Hematopoietic multipotent progenitor cell treated with erythropoietin and hydrocortisone succinate and interleukin-3 and kit ligand, for 17 days (in vitro differentiated cells): ENCODE data around the gene ANKRD62.

Experiments
- DNase-seq: peaks from one replicate; pipeline ENCODE4 v3.0.0-alpha.2; 2015; ENCODE audit warnings: low spot score

ANKRD62 gene

GRCh38 chr18:12093520-12094257 is at the start of gene ANKRD62:
ANKRD62 (plus strand) TSS chr18:12093843; CDS start chr18:12094018, 175 bp downstream.
- no peak for DNase-seq

- no peak for DNase-seq
Observed at GRCh38 chr18:12044591-12044990, 49.1 kb upstream of the ANKRD62 start.

GRCh38 chr18:12046046-12046750 is 47.4 kb upstream of the ANKRD62 start:
- no peak for DNase-seq

GRCh38 chr18:12046751-12047335 is 46.8 kb upstream of the ANKRD62 start:
- no peak for DNase-seq

GRCh38 chr18:12048010-12048826 is 45.4 kb upstream of the ANKRD62 start:
- no peak for DNase-seq

- no peak for DNase-seq
Observed at GRCh38 chr18:12048827-12049175, 44.8 kb upstream of the ANKRD62 start.

GRCh38 chr18:12049978-12050811 is 43.4 kb upstream of the ANKRD62 start:
- no peak for DNase-seq

- DNase-seq, result no peak
Observed at GRCh38 chr18:12052866-12053265, 40.8 kb upstream of the ANKRD62 start.

- no peak for DNase-seq
Observed at GRCh38 chr18:12053289-12053688, 40.4 kb upstream of the ANKRD62 start.

- DNase-seq, result no peak
Observed at GRCh38 chr18:12056034-12056883, 37.4 kb upstream of the ANKRD62 start.

- DNase-seq, result no peak
Observed at GRCh38 chr18:12056884-12057402, 36.7 kb upstream of the ANKRD62 start.

GRCh38 chr18:12057419-12058039 is 36.1 kb upstream of the ANKRD62 start:
- DNase-seq, result no peak

- no peak for DNase-seq
Observed at GRCh38 chr18:12059334-12060181, 34.1 kb upstream of the ANKRD62 start.

- no peak for DNase-seq
Observed at GRCh38 chr18:12060182-12060870, 33.3 kb upstream of the ANKRD62 start.

- no peak for DNase-seq
Observed at GRCh38 chr18:12061685-12062084, 32.0 kb upstream of the ANKRD62 start.

- DNase-seq, result no peak
Observed at GRCh38 chr18:12062974-12063373, 30.7 kb upstream of the ANKRD62 start.

GRCh38 chr18:12064086-12064763 is 29.4 kb upstream of the ANKRD62 start:
- DNase-seq, result no peak

- DNase-seq, result no peak
Observed at GRCh38 chr18:12065397-12065796, 28.2 kb upstream of the ANKRD62 start.
